ENCODE results near the gene VANGL1.

- TF ChIP-seq CTCF (IDR thresholded peaks at IDR 0.05) (no peak), POLR2A (IDR thresholded peaks at IDR 0.05) (no peak)
Observed at GRCh38 chr1:115680730-115681111, 39.0 kb downstream of the VANGL1 start.

Data from esophagus squamous epithelium (tissue), 4 donors.